ENCODE results near the gene GNB1L. TPM values are rescaled to one million over a fixed set of nuclear protein-coding genes. Genes with fewer than 3 reads are reported as not detected.

Gene GNB1L
- total RNA-seq, 4 donors from 2014 or later = 0.59 to 12.2 (median 3.1) TPM

GRCh38 chr22:19843107-19843856, 11.4 kb downstream of the GNB1L start:
- TF ChIP-seq CTCF (IDR thresholded peaks at IDR 0.05) (no peak), POLR2A (IDR thresholded peaks at IDR 0.05) (no peak)
- peak overlapping the region; percentile 9 to 49 for H3K27ac ChIP-seq
- intact Hi-C loops (cut with DNase I; ENCODE audit: low total_unique reads) = no loop called here

GRCh38 chr22:19842393-19843106, 12.1 kb downstream of the GNB1L start:
- H3K27ac ChIP-seq = no peak overlapping the region
- no peak for TF ChIP-seq POLR2A (IDR thresholded peaks at IDR 0.05)
- no peak for TF ChIP-seq CTCF (IDR thresholded peaks at IDR 0.05)
- intact Hi-C loops (cut with DNase I; ENCODE audit: low total_unique reads) = no loop called here
- H3K4me3 ChIP-seq = no peak overlapping the region
- no peak for DNase-seq
- H3K36me3 ChIP-seq = no peaks in the 10 kb centered on the region
- H3K27me3 ChIP-seq = no peaks in the 10 kb centered on the region
- no peaks in the 10 kb centered on the region for H3K4me1 ChIP-seq
- no peaks in the 10 kb centered on the region for H3K9me3 ChIP-seq

More at GRCh38 chr22:19843107-19843856, 11.4 kb downstream of the GNB1L start:
- Histone ChIP-seq H3K36me3 (no peaks in the 10 kb centered on the region), H3K9me3 (no peaks in the 10 kb centered on the region), H3K27me3 (no peaks in the 10 kb centered on the region), H3K4me1 (no peaks in the 10 kb centered on the region), H3K4me3 (no peak overlapping the region)
- no peak for DNase-seq

- no peak overlapping the region for H3K4me3 ChIP-seq
- no peak for TF ChIP-seq POLR2A (IDR thresholded peaks at IDR 0.05)
- no peak for TF ChIP-seq CTCF (IDR thresholded peaks at IDR 0.05)
- H3K27ac ChIP-seq = no peak overlapping the region
- no peaks in the 10 kb centered on the region for H3K36me3 ChIP-seq
- intact Hi-C loops (cut with DNase I; ENCODE audit: low total_unique reads) = no loop called here
- no peak for DNase-seq
- H3K4me1 ChIP-seq = no peaks in the 10 kb centered on the region
- H3K9me3 ChIP-seq = no peaks in the 10 kb centered on the region
- no peaks in the 10 kb centered on the region for H3K27me3 ChIP-seq
Observed at GRCh38 chr22:19841641-19842392, 12.9 kb downstream of the GNB1L start.

GRCh38 chr22:19840955-19841640, 13.6 kb downstream of the GNB1L start:
- no peak overlapping the region for H3K27ac ChIP-seq
- intact Hi-C loops (cut with DNase I; ENCODE audit: low total_unique reads) = no loop called here
- TF ChIP-seq POLR2A (IDR thresholded peaks at IDR 0.05) (no peak), CTCF (IDR thresholded peaks at IDR 0.05) (no peak)
- no peaks in the 10 kb centered on the region for H3K27me3 ChIP-seq
- DNase-seq = no peak
- H3K4me1 ChIP-seq = no peaks in the 10 kb centered on the region
- H3K4me3 ChIP-seq = no peak overlapping the region
- no peaks in the 10 kb centered on the region for H3K36me3 ChIP-seq
- no peaks in the 10 kb centered on the region for H3K9me3 ChIP-seq
